Measurements from ENCODE around the gene FLT3LG.

The FLT3LG gene

DNA sequence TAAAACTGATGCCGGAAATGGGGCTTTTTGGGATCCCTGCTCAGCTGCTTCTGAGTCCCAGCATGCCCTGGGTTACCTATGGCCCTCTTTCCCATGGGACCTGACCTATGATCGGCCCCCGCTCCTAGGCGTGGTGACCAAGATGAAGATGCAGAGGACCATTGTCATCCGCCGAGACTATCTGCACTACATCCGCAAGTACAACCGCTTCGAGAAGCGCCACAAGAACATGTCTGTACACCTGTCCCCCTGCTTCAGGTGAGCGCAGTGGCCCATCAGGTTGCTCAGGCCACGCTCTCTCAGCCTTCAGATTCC is 23.7 kb downstream of the FLT3LG start:
- no peak for DNase-seq (ENCODE audit: low read depth)
- H3K4me3 ChIP-seq (ENCODE audit: low read length), result peak overlapping the region; percentile 100
- TF ChIP-seq, protein P1, sequence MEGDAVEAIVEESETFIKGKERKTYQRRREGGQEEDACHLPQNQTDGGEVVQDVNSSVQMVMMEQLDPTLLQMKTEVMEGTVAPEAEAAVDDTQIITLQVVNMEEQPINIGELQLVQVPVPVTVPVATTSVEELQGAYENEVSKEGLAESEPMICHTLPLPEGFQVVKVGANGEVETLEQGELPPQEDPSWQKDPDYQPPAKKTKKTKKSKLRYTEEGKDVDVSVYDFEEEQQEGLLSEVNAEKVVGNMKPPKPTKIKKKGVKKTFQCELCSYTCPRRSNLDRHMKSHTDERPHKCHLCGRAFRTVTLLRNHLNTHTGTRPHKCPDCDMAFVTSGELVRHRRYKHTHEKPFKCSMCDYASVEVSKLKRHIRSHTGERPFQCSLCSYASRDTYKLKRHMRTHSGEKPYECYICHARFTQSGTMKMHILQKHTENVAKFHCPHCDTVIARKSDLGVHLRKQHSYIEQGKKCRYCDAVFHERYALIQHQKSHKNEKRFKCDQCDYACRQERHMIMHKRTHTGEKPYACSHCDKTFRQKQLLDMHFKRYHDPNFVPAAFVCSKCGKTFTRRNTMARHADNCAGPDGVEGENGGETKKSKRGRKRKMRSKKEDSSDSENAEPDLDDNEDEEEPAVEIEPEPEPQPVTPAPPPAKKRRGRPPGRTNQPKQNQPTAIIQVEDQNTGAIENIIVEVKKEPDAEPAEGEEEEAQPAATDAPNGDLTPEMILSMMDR (conservative IDR thresholded peaks at IDR 0.05; ENCODE audit: low read depth, low read length), result no peak

GRCh38 chr19:49498475-49498874 is 24.5 kb downstream of the FLT3LG start:
- TF ChIP-seq, protein P1 (conservative IDR thresholded peaks at IDR 0.05; ENCODE audit: low read depth, low read length), result no peak
- no peak overlapping the region for H3K4me3 ChIP-seq (ENCODE audit: low read length)
- DNase-seq (ENCODE audit: low read depth), result no peak

DNA sequence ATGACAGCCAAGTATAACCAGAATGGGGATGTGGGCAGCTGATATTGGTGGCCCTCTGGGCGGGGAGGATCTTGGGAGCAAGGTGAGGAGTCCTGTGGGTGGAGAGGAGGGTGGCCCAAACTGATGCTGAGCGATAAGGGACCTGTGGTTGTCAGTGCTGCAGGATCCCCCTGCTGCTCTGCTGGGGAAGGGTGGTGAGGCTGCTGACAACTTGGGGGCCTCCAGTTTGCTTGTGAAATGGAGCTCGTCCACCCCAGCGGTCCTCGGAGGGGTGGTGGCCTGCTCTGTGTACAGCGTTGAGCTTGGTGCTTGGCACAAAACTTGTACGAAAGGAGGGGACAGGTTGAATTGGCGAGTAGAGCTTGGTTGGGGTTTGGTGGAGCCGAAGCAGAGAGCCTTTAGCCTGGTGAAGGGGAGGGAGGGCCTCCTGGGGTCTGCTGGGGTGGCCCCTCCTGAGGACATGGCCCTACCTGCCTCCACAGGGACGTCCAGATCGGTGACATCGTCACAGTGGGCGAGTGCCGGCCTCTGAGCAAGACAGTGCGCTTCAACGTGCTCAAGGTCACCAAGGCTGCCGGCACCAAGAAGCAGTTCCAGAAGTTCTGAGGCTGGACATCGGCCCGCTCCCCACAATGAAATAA is 25.1 kb downstream of the FLT3LG start:
- TF ChIP-seq, protein P1 (conservative IDR thresholded peaks at IDR 0.05; ENCODE audit: low read depth, low read length), result no peak
- DNase-seq (ENCODE audit: low read depth), result no peak
- no peak overlapping the region for H3K4me3 ChIP-seq (ENCODE audit: low read length)

DNA sequence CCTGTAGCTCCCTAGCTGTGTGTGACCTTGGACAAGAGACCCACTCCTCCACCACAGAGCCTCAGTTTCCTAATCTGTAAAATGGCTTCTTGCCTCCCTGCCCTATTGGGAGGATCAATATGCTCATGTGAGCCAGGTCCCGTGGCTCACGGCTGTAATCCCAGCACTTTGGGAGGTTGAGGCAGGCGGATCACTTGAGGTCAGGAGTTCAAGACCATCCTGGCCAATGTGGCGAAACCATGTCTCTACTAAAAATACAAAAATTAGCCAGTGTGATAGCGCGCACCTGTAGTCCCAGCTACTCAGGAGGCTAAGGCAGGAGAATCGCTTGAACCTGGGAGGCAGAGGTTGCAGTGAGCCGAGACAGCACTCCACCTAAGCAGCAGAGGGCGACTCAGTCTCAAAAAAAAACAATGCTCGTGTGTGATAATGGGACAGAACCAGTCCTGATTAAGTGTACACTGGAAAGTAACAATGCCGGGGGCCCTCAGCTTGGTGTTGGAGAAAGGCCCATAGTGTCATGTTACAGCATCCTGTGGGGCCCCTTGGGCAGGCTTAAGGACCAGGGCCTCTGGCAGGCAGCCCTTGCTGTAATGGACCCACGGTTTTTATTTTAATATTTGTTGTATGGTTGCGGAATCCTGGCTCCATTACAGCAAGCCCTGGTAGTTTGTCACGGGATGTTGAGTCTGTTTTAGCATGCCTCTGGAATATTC is 29.0 kb downstream of the FLT3LG start:
- no peak overlapping the region for H3K4me3 ChIP-seq (ENCODE audit: low read length)
- DNase-seq (ENCODE audit: low read depth), result peak; percentile 66
- TF ChIP-seq, protein P1 (conservative IDR thresholded peaks at IDR 0.05; ENCODE audit: low read depth, low read length), result peak; percentile 61

- no peak for DNase-seq (ENCODE audit: low read depth)
- no peak overlapping the region for H3K4me3 ChIP-seq (ENCODE audit: low read length)
- TF ChIP-seq, protein P1 (conservative IDR thresholded peaks at IDR 0.05; ENCODE audit: low read depth, low read length), result no peak
Measured at GRCh38 chr19:49503582-49503962, 29.6 kb downstream of the FLT3LG start.

GRCh38 chr19:49506575-49507105 is 32.6 kb downstream of the FLT3LG start:
- H3K4me3 ChIP-seq (ENCODE audit: low read length), result no peak overlapping the region
- TF ChIP-seq, protein P1 (conservative IDR thresholded peaks at IDR 0.05; ENCODE audit: low read depth, low read length), result peak; percentile 82
- DNase-seq (ENCODE audit: low read depth), result no peak

All from retinal pigment epithelial cell (primary cell).